Loucy (cell line): ENCODE results near the gene PALD1.
A peak's percentile ranks its signal among the peaks of the same experiment; 100 is the strongest.

Experiments
- H2AFZ ChIP-seq: fragments of 200-600 bp; sonication (generic); 2 replicates; pipeline ENCODE4 v1.6.0; 2016; ENCODE audit warnings: antibody characterized with exemption, mild to moderate bottlenecking, low read length, moderate library complexity
- H3F3A ChIP-seq: fragments of 200-600 bp; 2 replicates; pipeline ENCODE4 v1.6.0; 2016; ENCODE audit warnings: antibody characterized with exemption, low read depth, mild to moderate bottlenecking
- H3K27me3 ChIP-seq: fragments of 200-600 bp; sonication (generic); 2 replicates; pipeline ENCODE4 v1.6.1; 2014; ENCODE audit warnings: low read length, mild to moderate bottlenecking; ENCODE audit not compliant: insufficient read depth, poor library complexity, severe bottlenecking
- H3K36me3 ChIP-seq: fragments of 200-600 bp; sonication (generic); 2 replicates; pipeline ENCODE4 v1.6.1; 2016; ENCODE audit warnings: low read length; ENCODE audit not compliant: insufficient read depth
- H3K4me1 ChIP-seq: fragments of 200-600 bp; sonication (generic); 2 replicates; pipeline ENCODE4 v1.5.1; 2014; ENCODE audit warnings: low read length, mild to moderate bottlenecking; ENCODE audit not compliant: insufficient read depth, poor library complexity, severe bottlenecking
- H3K4me2 ChIP-seq: fragments of 200-600 bp; sonication (generic); 2 replicates; pipeline ENCODE4 v1.6.0; 2014; ENCODE audit warnings: antibody characterized with exemption, low read length, low read depth, mild to moderate bottlenecking; ENCODE audit not compliant: poor library complexity, severe bottlenecking
- H3K4me3 ChIP-seq: fragments of 200-600 bp; sonication (generic); 2 replicates; pipeline ENCODE4 v1.5.1; 2014; ENCODE audit warnings: low read length, mild to moderate bottlenecking, mixed read lengths; ENCODE audit not compliant: poor library complexity, severe bottlenecking
- H3K79me2 ChIP-seq: fragments of 200-600 bp; sonication (generic); 2 replicates; pipeline ENCODE4 v1.6.1; 2014; ENCODE audit warnings: low read length; ENCODE audit not compliant: insufficient read depth
- H3K9ac ChIP-seq: fragments of 200-600 bp; sonication (generic); 2 replicates; pipeline ENCODE4 v1.6.0; 2014; ENCODE audit warnings: mild to moderate bottlenecking, low read depth, low read length, moderate library complexity; ENCODE audit not compliant: poor library complexity, severe bottlenecking
- H3K9me2 ChIP-seq: fragments of 200-600 bp; sonication (generic); replicated peaks from 2 replicates; pipeline ENCODE4 v1.6.1; 2016; ENCODE audit warnings: low read depth, low read length, mixed read lengths
- H3K9me3 ChIP-seq: fragments of 200-600 bp; sonication (generic); 2 replicates; pipeline ENCODE4 v1.6.1; 2014; ENCODE audit warnings: mild to moderate bottlenecking, antibody characterized with exemption, low read length, low read depth; ENCODE audit not compliant: insufficient read depth
- H4K20me1 ChIP-seq: fragments of 200-600 bp; sonication (generic); 2 replicates; pipeline ENCODE4 v1.6.0; 2014; ENCODE audit warnings: antibody characterized with exemption, low read length, mild to moderate bottlenecking; ENCODE audit not compliant: insufficient read depth, poor library complexity, severe bottlenecking
- CTCF ChIP-seq: fragments of 200-600 bp; sonication (generic); conservative IDR thresholded peaks from 2 replicates; pipeline ENCODE4 v1.5.1; 2014; ENCODE audit warnings: mild to moderate bottlenecking, antibody characterized with exemption, low read length
- EZH2phosphoT487 ChIP-seq: fragments of 200-600 bp; IDR thresholded peaks from 2 replicates; pipeline ENCODE4 v1.6.1; 2018; ENCODE audit warnings: antibody characterized with exemption, mild to moderate bottlenecking, moderate library complexity, borderline replicate concordance

The PALD1 gene

GRCh38 chr10:70541736-70542564, 63.4 kb downstream of the PALD1 start:
- Histone ChIP-seq H3K9me2 (no peaks in the 10 kb centered on the region), H2AFZ (no peak overlapping the region), H4K20me1 (no peaks in the 10 kb centered on the region), H3K9me3 (no peaks in the 10 kb centered on the region), H3K79me2 (no peaks in the 10 kb centered on the region), H3K4me1 (no peaks in the 10 kb centered on the region), H3K4me3 (no peak overlapping the region), H3F3A (no peaks in the 10 kb centered on the region), H3K9ac (no peak overlapping the region), H3K36me3 (peaks cover 2% of the 10 kb centered on the region; the same call in 1 of the 2 replicates), H3K4me2 (no peak overlapping the region), H3K27me3 (no peaks in the 10 kb centered on the region)
- no peak for TF ChIP-seq CTCF
- TF ChIP-seq EZH2phosphoT487, result no peak

- Histone ChIP-seq H3K9ac (no peak overlapping the region), H3K27me3 (no peaks in the 10 kb centered on the region), H3K36me3 (peaks cover 2% of the 10 kb centered on the region; the same call in 1 of the 2 replicates), H2AFZ (no peak overlapping the region), H3K9me3 (no peaks in the 10 kb centered on the region), H3K4me1 (no peaks in the 10 kb centered on the region), H4K20me1 (no peaks in the 10 kb centered on the region), H3K9me2 (no peaks in the 10 kb centered on the region), H3K4me3 (no peak overlapping the region), H3F3A (no peaks in the 10 kb centered on the region), H3K79me2 (no peaks in the 10 kb centered on the region), H3K4me2 (no peak overlapping the region)
- TF ChIP-seq CTCF (peak; percentile 41), EZH2phosphoT487 (no peak)
Observed at GRCh38 chr10:70542565-70542938, 64.0 kb downstream of the PALD1 start.

GRCh38 chr10:70543911-70544310, 65.3 kb downstream of the PALD1 start:
- Histone ChIP-seq H3K9me3 (no peaks in the 10 kb centered on the region), H3K79me2 (no peaks in the 10 kb centered on the region), H3K9ac (no peak overlapping the region), H3K36me3 (peaks cover 2% of the 10 kb centered on the region; the same call in 1 of the 2 replicates), H3K4me1 (no peaks in the 10 kb centered on the region), H4K20me1 (no peaks in the 10 kb centered on the region), H3F3A (no peaks in the 10 kb centered on the region), H3K9me2 (no peaks in the 10 kb centered on the region), H3K4me3 (no peak overlapping the region), H3K4me2 (no peak overlapping the region), H3K27me3 (no peaks in the 10 kb centered on the region), H2AFZ (no peak overlapping the region)
- TF ChIP-seq CTCF, result no peak
- no peak for TF ChIP-seq EZH2phosphoT487
